ENCODE data around the gene HELZ.

- TF ChIP-seq EZH2 (IDR thresholded peaks at IDR 0.05; ENCODE audit: borderline replicate concordance) (no peak), CTCF (IDR thresholded peaks at IDR 0.05; ENCODE audit: poor library complexity) (no peak), EZH2phosphoT487 (IDR thresholded peaks at IDR 0.05; ENCODE audit: low read depth, severe bottlenecking, unreplicated experiment) (no peak)
These were observed 200.8 kb downstream of the HELZ start, which contains the start of gene CACNG1 for GRCh38 chr17:67044016-67044772.
